DMS53 treated with DMSO at 0.1 percent for 48 hours (cell line): ENCODE data around the gene RPS19BP1.
"Not testable (repeated sequence)": the region's sequence is repeated elsewhere in the genome, so short reads cannot be mapped to it uniquely, and the experiment has no call there.

Experiments used
- DNase-seq: peaks from one replicate; lab custom pipeline; 2025; ENCODE audit not compliant: unreplicated experiment; lab: John Stamatoyannopoulos, UW

The RPS19BP1 gene

DNA sequence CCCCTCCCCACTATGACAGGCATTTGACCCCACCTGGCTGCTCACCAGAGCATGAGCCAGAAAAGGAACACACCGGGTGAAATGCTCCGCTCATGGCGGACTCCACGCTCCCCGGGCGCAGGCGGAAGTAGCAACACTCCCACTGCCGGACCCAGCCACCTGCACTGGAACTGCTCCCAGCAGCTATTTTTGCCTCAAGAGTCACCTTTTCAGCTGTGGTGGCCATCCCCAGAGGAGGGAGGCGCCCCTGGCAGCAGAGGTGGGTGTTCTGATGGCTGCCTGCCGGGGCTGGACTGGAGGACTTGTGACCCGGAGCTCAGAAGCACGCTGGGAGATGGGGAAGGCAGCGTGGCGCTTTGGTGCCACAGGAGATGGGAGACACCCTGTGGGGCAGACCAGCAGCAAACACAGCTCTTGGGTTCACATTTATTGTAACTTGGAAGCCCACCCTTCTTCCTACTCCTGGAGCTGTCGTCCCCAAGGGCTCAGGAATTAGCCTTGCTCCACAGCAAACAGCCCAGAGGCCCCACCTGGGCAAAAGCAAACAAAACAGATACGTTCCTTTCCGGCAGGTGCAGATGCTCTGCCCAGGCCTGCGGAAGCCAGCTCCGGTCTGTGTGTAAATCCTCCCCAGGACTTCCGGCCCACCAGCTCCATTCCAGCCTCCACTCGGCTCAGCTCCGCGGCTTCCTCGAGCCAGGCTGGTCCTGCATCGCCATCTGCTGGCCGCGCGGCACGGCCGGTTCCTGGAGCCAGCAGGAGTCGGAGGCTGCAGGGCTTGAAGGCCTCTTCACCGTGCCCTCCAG lies 3.7 kb downstream of the RPS19BP1 start:
- peak; percentile 86 for DNase-seq

DNA sequence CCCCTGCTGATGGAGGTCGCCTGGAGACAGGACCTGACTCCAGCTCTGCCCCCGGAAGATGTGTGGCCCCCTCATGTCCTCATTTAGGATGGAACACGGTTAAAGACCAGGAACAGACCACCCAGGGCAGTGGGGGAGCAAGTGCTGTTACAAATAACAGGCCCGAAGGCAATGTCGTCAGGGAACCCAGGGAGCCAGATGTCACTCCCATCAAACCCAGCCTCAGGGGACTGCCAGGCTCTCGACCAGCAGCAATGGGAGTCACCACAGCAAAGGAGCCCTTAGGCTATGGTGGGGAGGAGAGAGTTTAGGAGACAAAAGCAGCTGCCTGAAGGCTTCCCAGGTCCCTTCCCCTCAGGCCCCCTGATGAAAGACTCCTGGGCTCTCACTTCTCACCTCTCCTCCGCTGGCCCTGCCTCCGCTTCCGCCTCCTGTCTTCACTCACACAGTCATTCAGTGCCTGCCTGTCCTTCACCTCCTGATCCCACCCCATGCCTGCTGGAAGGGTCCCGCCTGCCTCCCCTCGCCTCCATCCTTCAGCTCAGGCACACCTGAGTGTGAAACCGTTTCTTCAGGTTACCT lies 4.4 kb downstream of the RPS19BP1 start:
- DNase-seq: peak; percentile 56

DNA sequence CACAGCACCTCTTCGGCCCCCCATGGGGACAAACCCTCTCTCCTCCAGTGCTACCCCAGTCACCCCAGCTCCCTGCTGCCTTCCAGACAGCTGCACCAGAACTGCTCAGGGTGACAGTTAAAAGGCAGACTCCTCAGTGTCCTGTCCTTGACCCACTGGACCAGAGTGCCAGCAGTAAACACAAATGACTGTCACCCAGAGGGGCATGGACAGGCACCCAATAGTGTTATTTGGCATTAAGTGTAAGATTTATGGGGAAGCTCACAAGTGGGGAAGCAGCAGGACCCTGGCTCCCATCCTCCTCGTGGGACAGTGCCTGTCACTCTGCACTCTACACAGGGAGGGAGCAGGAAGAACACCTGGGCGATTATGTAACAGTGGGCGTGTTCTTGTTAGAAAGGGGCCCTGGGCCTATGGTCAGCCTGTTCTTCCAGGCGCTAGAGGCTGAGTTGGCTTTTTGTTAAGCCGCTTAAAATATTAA lies 5.0 kb downstream of the RPS19BP1 start:
- peak; percentile 81 for DNase-seq

DNA sequence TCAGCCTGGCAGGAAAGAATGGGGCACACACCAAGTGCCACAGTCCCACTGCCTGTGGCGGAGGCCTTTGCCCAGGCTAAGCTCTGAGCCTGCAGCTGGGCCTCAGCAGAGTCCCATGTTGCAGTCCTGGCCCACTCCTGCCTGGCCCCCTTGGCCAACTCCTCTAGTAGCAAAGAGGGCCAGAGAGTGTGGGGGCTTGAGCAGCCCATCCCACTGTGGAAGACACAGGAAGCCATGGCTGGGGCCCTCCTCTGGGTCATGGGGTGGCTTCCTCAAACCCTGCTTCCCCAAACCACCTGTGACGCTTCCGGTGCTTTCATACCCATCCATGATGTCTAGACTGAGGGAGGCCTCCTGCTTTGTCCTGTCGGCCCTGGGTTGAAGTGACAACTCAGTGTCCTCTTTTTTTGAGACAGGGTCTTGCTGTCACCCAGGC lies 5.8 kb downstream of the RPS19BP1 start:
- no peak for DNase-seq

DNA sequence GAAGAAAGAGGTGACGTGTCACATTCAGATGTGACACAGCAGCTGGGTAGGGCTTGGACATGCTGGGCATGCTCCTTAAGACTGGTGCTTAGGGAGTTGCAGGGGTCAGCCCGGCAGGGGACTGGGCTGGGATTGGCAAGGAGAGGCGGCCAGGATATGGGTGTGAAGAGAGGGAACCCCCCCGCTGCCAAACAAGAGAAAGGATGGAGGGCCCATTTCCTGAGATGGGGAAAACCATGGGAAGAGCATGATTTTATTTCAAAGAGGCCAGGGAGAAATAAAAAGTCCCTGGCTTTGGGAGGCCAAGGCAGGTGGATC lies 6.9 kb downstream of the RPS19BP1 start:
- DNase-seq: no peak

DNA sequence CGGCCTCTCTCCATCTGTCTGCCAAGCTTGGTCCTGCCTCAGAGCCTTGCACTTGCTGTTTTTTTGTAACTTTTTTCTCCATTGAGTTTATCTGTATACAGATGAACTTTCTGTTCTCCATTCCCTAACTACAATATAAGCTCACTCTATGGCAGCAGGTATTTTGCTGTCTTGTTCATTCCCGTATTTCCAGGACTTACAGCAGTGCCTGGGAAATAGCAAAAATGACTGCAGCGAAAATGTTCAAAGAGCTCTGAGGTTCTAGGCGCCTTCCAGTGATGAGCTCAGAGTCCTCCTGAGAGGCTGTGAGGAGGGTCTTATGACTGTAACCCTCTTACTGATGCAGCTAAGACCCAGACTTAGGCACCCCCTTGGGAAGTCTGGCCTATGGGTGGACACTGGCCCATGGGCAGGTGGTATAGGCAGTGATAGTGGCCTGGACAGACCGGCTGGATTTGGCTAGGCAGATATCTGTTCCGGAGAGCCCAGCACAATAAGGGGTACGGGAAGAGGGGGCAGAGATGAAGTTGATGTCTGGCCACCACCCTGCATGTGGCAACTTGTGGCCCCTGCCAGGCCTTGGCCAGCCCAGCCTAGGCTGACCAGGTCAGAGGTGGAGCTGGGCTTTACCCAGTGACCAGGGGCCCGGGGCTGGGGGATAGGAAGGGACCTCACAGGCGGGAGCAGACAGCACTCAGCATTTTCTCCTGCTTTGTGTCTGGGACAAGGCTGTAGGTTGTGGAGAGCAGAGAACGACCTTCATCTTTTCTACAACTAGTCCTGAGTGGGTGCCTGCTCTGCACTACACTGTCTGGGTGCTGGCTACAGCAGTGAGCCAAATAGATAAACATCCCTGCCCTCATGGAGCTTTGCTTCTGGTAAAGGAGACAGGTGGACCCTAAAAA lies 7.5 kb downstream of the RPS19BP1 start:
- DNase-seq: no peak

DNA sequence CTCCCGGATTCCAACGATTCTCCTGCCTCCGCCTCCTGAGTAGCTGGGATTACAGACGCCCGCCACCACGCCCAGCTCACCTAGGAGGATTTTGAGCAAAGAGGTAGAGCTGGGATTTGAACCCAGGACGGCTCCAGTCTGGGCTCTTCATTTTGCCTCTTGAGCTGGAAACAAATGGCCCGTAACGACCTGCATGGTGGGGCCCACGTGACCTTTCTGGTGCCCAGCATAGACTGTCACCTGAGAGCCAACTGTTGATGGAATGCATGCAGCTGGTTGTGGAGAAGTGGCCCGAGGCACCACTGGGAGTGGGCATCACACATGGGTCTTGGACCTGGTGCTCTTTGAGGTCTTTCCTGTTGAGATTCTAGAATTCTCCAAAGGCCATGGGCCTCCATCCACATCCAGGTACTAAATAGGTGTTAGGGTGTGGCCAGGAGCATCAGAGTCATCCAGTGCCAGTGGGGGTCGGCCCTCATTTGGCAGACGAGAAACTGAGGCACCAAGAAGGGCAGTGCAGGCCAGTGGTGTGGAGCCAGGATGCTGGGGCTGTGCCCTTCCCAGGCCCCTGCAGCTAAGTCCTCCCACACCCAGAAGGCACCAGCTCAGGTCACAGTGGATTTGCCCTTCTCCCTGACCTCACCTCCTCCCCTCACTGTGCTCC lies 8.3 kb downstream of the RPS19BP1 start:
- no peak for DNase-seq

DNA sequence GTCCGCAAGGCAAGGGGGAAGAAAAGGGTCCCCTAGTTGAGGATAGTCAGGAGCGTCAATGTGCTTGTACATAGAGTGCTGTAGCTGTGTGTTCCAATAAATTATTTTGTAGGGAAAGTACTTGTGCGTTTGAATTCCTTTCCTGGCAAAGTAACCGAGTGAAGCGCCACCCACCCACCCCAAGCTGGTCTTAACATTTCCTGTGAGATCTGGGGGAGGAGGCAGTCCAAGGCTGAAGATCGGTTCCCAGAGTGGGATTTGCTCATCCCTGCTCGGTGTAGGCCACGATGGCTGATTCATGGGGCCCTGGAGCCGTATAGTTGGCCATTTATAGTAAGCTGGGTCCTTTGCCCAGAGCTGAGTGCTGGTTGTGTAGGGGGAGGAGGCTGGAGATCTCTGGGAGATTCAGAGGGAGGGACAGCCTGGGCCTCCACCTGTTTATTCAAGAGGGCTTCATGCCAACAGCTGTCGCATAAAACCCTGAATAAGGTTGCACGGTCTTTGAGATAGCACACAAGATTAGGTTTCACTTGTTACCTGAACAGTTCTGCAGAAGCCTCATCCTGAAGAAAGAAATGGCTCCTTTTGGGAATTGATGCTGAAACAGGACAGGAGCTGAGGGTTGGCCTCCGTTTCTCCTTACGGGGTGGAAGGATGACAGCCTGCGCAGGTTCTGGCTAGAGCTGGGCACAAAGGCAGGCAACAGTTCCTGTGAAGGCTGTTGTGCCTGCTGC lies 9.8 kb downstream of the RPS19BP1 start:
- peak; percentile 63 for DNase-seq

DNA sequence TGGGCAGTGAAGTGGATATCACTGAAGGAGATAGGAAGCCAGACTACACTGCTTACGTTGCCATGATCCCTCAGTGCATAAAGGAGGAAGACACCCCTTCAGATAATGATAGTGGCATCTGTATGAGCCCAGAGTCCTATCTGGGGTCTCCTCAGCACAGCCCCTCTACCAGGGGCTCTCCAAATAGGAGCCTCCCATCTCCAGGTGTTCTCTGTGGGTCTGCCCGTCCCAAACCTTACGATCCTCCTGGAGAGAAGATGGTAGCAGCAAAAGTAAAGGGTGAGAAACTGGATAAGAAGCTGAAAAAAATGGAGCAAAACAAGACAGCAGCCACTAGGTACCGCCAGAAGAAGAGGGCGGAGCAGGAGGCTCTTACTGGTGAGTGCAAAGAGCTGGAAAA lies 10.5 kb downstream of the RPS19BP1 start:
- DNase-seq: not testable (repeated sequence)

DNA sequence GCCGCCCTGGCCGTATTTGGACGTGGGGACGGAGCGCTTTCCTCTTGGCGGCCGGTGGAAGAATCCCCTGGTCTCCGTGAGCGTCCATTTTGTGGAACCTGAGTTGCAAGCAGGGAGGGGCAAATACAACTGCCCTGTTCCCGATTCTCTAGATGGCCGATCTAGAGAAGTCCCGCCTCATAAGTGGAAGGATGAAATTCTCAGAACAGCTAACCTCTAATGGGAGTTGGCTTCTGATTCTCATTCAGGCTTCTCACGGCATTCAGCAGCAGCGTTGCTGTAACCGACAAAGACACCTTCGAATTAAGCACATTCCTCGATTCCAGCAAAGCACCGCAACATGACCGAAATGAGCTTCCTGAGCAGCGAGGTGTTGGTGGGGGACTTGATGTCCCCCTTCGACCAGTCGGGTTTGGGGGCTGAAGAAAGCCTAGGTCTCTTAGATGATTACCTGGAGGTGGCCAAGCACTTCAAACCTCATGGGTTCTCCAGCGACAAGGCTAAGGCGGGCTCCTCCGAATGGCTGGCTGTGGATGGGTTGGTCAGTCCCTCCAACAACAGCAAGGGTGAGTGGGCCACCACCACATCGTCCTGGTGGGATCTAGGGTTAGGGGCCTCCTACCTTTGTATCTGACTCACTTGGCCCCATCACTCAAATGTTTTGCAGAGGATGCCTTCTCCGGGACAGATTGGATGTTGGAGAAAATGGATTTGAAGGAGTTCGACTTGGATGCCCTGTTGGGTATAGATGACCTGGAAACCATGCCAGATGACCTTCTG lies 11.3 kb downstream of the RPS19BP1 start:
- not testable (repeated sequence) for DNase-seq

DNA sequence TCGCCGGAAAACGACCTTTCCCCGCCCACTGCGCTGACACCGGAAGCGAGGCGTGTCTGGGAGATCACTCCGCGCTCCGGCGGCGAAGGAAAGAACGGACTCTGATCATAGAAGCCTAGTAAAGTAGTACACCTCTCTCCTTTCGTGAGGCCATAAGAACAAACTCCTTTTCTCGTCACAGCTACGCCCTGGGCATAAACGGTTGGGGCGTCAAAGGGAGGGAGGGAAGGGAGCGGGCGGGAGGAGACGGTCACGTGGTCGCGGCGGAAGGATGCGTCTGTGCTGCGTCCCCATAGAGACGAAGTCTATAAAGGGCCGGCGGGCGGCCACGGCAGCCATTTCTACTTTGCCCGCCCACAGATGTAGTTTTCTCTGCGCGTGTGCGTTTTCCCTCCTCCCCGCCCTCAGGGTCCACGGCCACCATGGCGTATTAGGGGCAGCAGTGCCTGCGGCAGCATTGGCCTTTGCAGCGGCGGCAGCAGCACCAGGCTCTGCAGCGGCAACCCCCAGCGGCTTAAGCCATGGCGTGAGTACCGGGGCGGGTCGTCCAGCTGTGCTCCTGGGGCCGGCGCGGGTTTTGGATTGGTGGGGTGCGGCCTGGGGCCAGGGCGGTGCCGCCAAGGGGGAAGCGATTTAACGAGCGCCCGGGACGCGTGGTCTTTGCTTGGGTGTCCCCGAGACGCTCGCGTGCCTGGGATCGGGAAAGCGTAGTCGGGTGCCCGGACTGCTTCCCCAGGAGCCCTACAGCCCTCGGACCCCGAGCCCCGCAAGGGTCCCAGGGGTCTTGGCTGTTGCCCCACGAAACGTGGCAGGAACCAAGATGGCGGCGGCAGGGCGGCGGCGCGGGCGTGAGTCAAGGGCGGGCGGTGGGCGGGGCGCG lies 12.1 kb downstream of the RPS19BP1 start, which contains the start of gene ATF4:
TSS of gene ATF4 (plus strand) at position 337 of the 880 bp plus-strand sequence. CDS start 884 bp downstream, outside the sequence.
- DNase-seq: no peak

DNA sequence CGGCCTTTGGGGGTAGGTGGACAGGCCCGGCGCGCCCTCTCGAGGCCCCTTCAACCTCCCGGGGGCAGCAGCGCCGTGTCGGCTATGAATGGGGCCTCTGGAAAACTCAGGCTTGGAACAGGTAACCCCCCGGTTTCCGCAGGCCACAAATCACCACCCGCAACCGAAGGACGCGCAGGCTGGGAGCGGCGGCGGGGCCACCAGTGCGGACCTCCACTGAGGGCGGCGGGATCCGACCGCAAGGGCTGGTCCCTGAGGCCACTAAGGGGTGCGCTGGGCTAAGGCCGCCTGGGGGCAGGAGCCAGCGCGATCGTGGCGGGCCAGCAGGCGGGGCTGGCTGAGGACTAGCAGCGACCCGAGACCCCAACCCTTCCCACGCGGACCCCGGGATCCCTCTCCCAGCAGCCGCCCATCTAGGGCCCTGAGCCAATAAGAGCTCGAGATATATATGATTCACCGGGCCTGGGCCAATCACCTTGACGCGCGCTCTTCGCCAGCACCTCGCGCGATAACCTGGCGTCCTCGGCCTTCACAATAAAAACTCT lies 12.8 kb downstream of the RPS19BP1 start:
- DNase-seq: peak; percentile 94

DNA sequence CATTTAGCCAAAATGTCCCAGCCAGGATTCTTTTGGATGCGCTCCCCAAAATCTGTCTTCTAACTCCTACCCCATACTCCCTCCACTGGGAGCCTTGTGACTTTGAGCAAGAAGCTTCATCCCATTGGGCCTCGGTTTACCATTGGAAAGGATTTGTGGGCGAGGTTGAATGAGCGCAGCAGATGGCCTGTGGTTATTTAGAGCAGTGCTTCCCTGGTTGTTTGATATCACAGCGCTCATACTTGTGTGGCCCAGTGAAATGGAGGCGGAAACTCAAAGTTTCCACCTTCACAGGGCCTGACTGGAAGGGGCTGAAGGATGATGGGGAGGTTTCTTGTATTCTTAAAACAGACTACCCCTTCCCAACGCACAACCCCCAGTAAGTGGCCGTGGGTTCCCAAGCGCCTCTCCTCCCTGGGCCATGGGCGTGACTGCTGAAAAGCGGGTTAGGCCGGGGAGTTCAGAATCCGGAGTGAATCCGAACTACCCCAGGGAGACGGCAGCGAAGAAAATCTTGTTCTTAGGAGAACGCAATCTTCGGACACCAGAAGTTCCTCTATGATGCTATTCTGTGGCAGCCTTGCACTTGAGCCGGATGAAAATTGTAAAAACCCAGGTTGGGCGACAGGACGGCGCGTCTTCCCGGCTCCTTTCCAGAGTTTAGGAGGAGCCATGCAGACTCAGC lies 13.4 kb downstream of the RPS19BP1 start:
- DNase-seq: no peak

DNA sequence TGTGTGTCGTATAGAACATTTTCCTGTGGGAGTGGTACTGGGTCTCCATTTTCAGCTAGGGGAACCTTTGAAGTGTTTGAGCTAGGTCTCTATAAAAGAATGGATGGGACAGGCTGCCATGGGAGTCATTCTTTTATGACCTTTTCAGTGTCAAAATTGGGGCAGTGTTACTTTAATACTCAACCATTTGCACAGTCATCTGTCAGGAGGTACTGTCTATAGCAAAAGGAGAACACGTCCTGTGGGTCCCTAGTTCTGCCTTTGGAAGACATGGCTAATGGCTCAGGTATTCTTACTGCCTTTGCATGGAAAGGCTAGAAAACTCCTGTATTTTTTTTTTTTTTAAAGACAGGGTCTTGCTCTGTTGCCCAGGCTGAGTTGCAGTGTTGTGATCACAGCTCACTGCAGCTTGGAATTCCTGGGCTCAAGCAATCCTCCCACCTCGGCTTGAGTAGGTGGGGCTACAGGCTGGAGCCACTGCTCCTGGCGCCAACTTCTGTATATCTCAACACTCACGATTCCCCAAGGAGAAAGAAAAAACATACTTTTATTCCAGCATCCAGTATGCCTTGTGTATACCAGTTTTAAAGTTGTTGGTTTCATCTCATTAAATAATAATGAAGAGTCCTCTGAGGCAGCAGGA lies 14.3 kb downstream of the RPS19BP1 start:
- no peak for DNase-seq

DNA sequence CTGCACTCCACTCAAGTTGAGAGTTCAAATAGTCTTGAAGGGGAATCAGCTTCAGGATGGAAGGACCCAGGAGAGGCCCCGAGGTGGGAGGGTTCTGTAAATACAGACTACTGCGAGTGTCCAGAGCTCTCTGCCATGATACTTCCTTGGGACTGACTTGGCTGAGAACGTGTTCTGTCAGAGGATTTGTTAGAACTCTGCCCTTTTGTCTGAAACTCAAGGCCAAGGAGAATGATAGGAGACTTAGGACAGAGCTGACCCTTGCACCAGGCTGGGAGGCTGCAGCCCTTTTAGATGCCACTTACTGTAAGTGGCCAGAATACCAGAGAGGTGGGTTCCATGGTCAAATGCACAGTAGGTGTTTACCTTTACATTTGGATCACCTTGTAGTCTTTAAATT lies 15.1 kb downstream of the RPS19BP1 start:
- no peak for DNase-seq

DNA sequence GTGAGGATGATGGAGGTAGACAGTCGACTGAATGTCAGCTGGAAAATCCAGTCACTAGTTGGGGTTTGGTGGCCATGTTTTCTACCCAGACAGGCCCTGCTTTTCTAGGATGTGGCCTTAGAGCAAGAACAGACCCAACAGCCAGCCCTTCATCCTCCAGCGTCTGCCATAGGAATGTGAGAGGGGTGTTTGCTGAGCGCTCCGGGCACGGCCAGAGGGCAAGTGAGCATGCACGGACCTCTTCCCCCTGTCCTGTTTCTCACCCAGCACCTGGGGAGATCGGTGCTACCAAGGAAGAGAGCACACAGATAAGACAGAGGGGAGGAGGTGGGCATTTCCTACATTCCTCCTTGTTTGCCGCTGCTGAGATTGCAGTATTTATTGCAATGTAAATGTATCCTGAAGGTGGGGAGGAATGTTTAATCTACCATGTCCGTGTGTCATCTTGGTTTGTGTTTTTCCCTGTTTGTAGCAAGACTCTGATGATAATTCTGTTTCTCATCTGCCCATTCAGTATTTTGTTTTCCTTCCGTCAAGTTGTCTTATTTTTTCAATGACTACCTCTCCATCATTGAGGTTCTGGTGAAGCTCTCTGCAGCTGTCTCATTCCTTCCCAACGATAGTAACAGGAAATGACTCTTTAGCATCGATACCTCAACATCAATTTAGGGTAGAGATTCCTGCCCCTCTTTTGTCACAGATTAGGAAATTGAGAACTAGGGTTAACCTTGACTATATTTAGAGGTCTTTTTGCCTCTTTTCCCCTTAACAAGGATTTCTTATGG lies 17.1 kb downstream of the RPS19BP1 start:
- DNase-seq: no peak
